GM19324 (cell line): ENCODE results near the gene DNAJA1.
A peak's percentile ranks its signal among the peaks of the same experiment; 100 is the strongest.

Experiments used
- ATAC-seq: cut with Tn5 transposase; IDR thresholded peaks from one replicate; pipeline ENCODE4 v1.9.1; 2021; ENCODE audit warnings: mild to moderate bottlenecking, moderate library complexity; ENCODE audit not compliant: unreplicated experiment, low FRiP score

DNAJA1 gene

GRCh38 chr9:33025572-33026342 lies 684 bp downstream of the DNAJA1 start:
- ATAC-seq = peak; percentile 44

GRCh38 chr9:33029231-33029786 lies 4.2 kb downstream of the DNAJA1 start:
- no peak for ATAC-seq

GRCh38 chr9:33030285-33030684 lies 5.2 kb downstream of the DNAJA1 start:
- ATAC-seq = no peak

- no peak for ATAC-seq
Observed at GRCh38 chr9:33032292-33032691, 7.2 kb downstream of the DNAJA1 start.

GRCh38 chr9:33032865-33033264 lies 7.8 kb downstream of the DNAJA1 start:
- ATAC-seq = no peak

GRCh38 chr9:33040792-33041431 lies 15.8 kb downstream of the DNAJA1 start:
- ATAC-seq = no peak

GRCh38 chr9:33041432-33042188 lies 16.5 kb downstream of the DNAJA1 start:
- ATAC-seq = no peak

GRCh38 chr9:33042473-33042872 lies 17.4 kb downstream of the DNAJA1 start:
- ATAC-seq = no peak

GRCh38 chr9:33043671-33044070 lies 18.6 kb downstream of the DNAJA1 start:
- no peak for ATAC-seq

- peak; percentile 71 for ATAC-seq
Observed at GRCh38 chr9:33044162-33044673, 19.1 kb downstream of the DNAJA1 start.

- no peak for ATAC-seq
Observed at GRCh38 chr9:33044677-33045282, 19.7 kb downstream of the DNAJA1 start.

GRCh38 chr9:33046061-33046460 lies 21.0 kb downstream of the DNAJA1 start:
- ATAC-seq = no peak

GRCh38 chr9:33048054-33048465 lies 23.0 kb downstream of the DNAJA1 start:
- ATAC-seq = no peak

GRCh38 chr9:33049680-33050361 lies 24.7 kb downstream of the DNAJA1 start:
- no peak for ATAC-seq

- ATAC-seq = no peak
Observed at GRCh38 chr9:33051144-33051543, 26.1 kb downstream of the DNAJA1 start.

- ATAC-seq = peak; percentile 71
Observed at GRCh38 chr9:33065157-33066076, 40.3 kb downstream of the DNAJA1 start.

- no peak for ATAC-seq
Observed at GRCh38 chr9:33068991-33069390, 43.9 kb downstream of the DNAJA1 start.

GRCh38 chr9:33076046-33077004 lies 51.3 kb downstream of the DNAJA1 start, which contains the start of gene SMU1:
Gene SMU1 (minus strand): TSS chr9:33076674. CDS start chr9:33076608, 66 bp downstream.
- peak; percentile 98 for ATAC-seq
